Neural progenitor cell (in vitro differentiated cells): ENCODE data around the gene VAT1L.

Experiments used
- EZH2 ChIP-seq: fragments of 200-600 bp; sonication (generic); IDR thresholded peaks from 2 replicates; pipeline ENCODE4 v1.6.1; 2017; ENCODE audit warnings: antibody characterized with exemption, mild to moderate bottlenecking, moderate library complexity
- TF ChIP-seq, protein P1 (sequence below): fragments of 200-600 bp; sonication (generic); IDR thresholded peaks from 2 replicates; pipeline ENCODE4 v1.5.1; 2017; ENCODE audit warnings: antibody characterized with exemption, mild to moderate bottlenecking

- TF ChIP-seq, protein P1, sequence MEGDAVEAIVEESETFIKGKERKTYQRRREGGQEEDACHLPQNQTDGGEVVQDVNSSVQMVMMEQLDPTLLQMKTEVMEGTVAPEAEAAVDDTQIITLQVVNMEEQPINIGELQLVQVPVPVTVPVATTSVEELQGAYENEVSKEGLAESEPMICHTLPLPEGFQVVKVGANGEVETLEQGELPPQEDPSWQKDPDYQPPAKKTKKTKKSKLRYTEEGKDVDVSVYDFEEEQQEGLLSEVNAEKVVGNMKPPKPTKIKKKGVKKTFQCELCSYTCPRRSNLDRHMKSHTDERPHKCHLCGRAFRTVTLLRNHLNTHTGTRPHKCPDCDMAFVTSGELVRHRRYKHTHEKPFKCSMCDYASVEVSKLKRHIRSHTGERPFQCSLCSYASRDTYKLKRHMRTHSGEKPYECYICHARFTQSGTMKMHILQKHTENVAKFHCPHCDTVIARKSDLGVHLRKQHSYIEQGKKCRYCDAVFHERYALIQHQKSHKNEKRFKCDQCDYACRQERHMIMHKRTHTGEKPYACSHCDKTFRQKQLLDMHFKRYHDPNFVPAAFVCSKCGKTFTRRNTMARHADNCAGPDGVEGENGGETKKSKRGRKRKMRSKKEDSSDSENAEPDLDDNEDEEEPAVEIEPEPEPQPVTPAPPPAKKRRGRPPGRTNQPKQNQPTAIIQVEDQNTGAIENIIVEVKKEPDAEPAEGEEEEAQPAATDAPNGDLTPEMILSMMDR: no peak
- no peak for TF ChIP-seq EZH2
Measured at GRCh38 chr16:77820340-77820739, 32.0 kb downstream of the VAT1L start.
